Panc1 (cell line): ENCODE results near the gene KHNYN.

Experiments
- CTCF ChIP-seq: fragments of 450-650 bp; IDR thresholded peaks from 2 replicates; pipeline ENCODE4 v1.5.1; 2017; ENCODE audit warnings: mild to moderate bottlenecking
- POLR2AphosphoS5 ChIP-seq: IDR thresholded peaks from 2 replicates; pipeline ENCODE4 v1.6.1; 2012; ENCODE audit warnings: mild to moderate bottlenecking, low read depth, low read length, moderate library complexity
- REST ChIP-seq, 2 experiments: IDR thresholded peaks; 2 replicates each; pipeline ENCODE4 v1.6.1; 2011 to 2012; ENCODE audit warnings: low read depth in 2 of 2, control low read depth in 1 of 2, low read length in 1 of 2, mild to moderate bottlenecking in 1 of 2, moderate library complexity in 1 of 2; ENCODE audit not compliant: insufficient read depth in 1 of 2

GRCh38 chr14:24437020-24437735 is 7.4 kb downstream of the KHNYN start:
- no peak for TF ChIP-seq POLR2AphosphoS5
- TF ChIP-seq CTCF, result peak; percentile 54
- TF ChIP-seq REST (IDR thresholded peaks at IDR 0.05; ENCODE audit: insufficient read depth in 1 of 2, low read depth in 2 of 2, low read length in 1 of 2), result no peak
